Pancreas (tissue), 10 donors: Measurements from ENCODE around the gene C10orf71. TPM values are rescaled to one million over a fixed set of nuclear protein-coding genes. Genes with fewer than 3 reads are reported as not detected.
A peak's percentile ranks its signal among the peaks of the same experiment; 100 is the strongest.

ENCODE experiments used
- ATAC-seq, 4 donors: fragments of 200-7000 bp; cut with Tn5 transposase; one replicate each; pipeline versions ENCODE4 v1.8.0 to v1.9.1; 2020; ENCODE audit warnings: mild to moderate bottlenecking in 4 of 4, moderate library complexity in 4 of 4
- DNase-seq, 6 donors: peaks; one replicate each; pipeline ENCODE4 v3.0.0-alpha.2; 2020
- FAIRE-seq: peaks from 2 replicates; lab custom pipeline; 2012; peaks lifted over from hg19 to GRCh38; lab: Jason Lieb, UNC
- H3K27ac ChIP-seq, 4 donors: fragments of 200-600 bp; sonication (generic); 1 replicate in 3 of 4; 2 replicates in 1 of 4; pipeline versions ENCODE4 v1.5.0 to v1.8.0; 2020
- H3K27me3 ChIP-seq, 4 donors: fragments of 200-600 bp; one replicate each; pipeline ENCODE4 v1.8.0; 2021
- H3K36me3 ChIP-seq, 3 donors: fragments of 200-600 bp; sonication (generic) in 1 of 3; one replicate each; pipeline versions ENCODE4 v1.5.0 to v1.8.0; 2020 to 2021
- H3K4me1 ChIP-seq, 3 donors: fragments of 200-600 bp; one replicate each; pipeline ENCODE4 v1.8.0; 2021
- H3K4me3 ChIP-seq, 4 donors: fragments of 200-600 bp; sonication (generic) in 2 of 4; one replicate each; pipeline versions ENCODE4 v1.5.0 to v1.8.0; 2020 to 2021
- H3K9me3 ChIP-seq, 4 donors: fragments of 200-600 bp; one replicate each; pipeline ENCODE4 v1.8.0; 2021
- WGBS, 2 donors: extraction: QIAGEN DNeasy Blood & Tissue Kit; methylation state at CpG; one replicate each; pipeline ENCODE4 v1.1.7; 2013; 5-methylcytosine and 5-hydroxymethylcytosine counted together
- intact Hi-C, 3 donors: fragments of 100-400 bp; cut with DNase I; formaldehyde crosslinking; loops; one replicate each; pipeline versions ENCODE4 v1.11.1 to v1.14.2; 2022
- polyA plus RNA-seq, 2 donors: library from polyadenylated mRNA; stranded (reverse); fragments of 200-250 nt; gene quantifications; one replicate each; pipeline ENCODE4 v1.2.3, GENCODE V29; 2013
- total RNA-seq, 6 donors: library from RNA; stranded (reverse); fragmentation: NEBNext Ultra II Directional in 4 of 6; extraction: Animal tissue kit (Norgen Biotek cat#: 25700) in 4 of 6; gene quantifications; one replicate each; pipeline versions ENCODE4 v1.2.1 to v1.2.4, GENCODE V29; 2021 to 2023
- TF ChIP-seq, protein P1 (sequence below), 4 donors: fragments of 200-600 bp; sonication (generic) in 3 of 4; IDR thresholded peaks; one replicate each; pipeline versions ENCODE4 v1.5.0 to v1.8.0; 2021; ENCODE audit warnings: antibody characterized with exemption in 4 of 4
- donor health status: healthy with polysubstance abuse.
- donor health status: DM: no; HTN: no; CAD: no; lungs with moderate emphysema.
- donor health status: DM: no; HTN: no; CAD: no.
- donor health status: control.
- donor health status: control.
- donor health status: Bipolar disorder and iron deficiency.
- donor health status: DM: yes; HTN: yes; CAD: no.
- donor health status: DM: no; HTN: no; CAD: no.
- donor health status: DM: no; HTN: no; CAD: no.
- donor health status: DM: yes; HTN: yes; CAD: no.

Gene C10orf71
- total and polyA plus RNA-seq, 8 donors: 0.07 to 2.6 (median 0.50) TPM

GRCh38 chr10:49304137-49304536 lies 5.2 kb downstream of the C10orf71 start:
- intact Hi-C loops: no loop called here
- FAIRE-seq: no peak
- H3K27me3 ChIP-seq: no peaks in the 10 kb centered on the region
- 78 to 87% methylated on average over 5 of the region's 5 CpGs for WGBS, 2 donors
- TF ChIP-seq, protein P1, sequence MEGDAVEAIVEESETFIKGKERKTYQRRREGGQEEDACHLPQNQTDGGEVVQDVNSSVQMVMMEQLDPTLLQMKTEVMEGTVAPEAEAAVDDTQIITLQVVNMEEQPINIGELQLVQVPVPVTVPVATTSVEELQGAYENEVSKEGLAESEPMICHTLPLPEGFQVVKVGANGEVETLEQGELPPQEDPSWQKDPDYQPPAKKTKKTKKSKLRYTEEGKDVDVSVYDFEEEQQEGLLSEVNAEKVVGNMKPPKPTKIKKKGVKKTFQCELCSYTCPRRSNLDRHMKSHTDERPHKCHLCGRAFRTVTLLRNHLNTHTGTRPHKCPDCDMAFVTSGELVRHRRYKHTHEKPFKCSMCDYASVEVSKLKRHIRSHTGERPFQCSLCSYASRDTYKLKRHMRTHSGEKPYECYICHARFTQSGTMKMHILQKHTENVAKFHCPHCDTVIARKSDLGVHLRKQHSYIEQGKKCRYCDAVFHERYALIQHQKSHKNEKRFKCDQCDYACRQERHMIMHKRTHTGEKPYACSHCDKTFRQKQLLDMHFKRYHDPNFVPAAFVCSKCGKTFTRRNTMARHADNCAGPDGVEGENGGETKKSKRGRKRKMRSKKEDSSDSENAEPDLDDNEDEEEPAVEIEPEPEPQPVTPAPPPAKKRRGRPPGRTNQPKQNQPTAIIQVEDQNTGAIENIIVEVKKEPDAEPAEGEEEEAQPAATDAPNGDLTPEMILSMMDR (IDR thresholded peaks at IDR 0.05): no peak
- no peaks in the 10 kb centered on the region for H3K36me3 ChIP-seq
- no peak for ATAC-seq
- no peaks in the 10 kb centered on the region for H3K4me1 ChIP-seq
- H3K27ac ChIP-seq: no peak overlapping the region
- no peaks in the 10 kb centered on the region for H3K9me3 ChIP-seq
- DNase-seq: no peak
- H3K4me3 ChIP-seq: no peak overlapping the region

DNA sequence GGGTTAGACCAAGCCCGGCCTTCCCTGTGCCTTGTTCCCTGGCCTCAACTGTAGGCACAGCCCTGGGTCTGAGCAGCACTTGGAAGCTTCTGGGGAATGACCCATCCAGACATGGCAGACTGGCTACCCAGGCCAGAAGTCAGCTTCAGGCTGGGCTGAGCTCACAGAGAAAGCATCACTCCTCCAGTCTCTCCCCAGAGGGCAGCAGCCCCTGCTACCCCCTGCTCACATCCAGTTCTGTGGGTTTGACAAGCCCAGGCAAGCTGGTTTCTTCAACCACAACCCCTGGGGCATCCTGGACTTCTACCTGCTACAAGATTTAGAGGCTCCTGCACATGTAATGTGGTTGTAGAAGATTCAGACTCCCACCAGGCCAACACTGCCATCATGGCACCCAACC lies 9.0 kb downstream of the C10orf71 start:
- ATAC-seq: no peak
- WGBS, 2 donors: 88 to 95% methylated on average over 1 of the region's 1 CpG
- Histone ChIP-seq H3K27me3 (no peaks in the 10 kb centered on the region), H3K9me3 (no peaks in the 10 kb centered on the region), H3K4me3 (no peak overlapping the region), H3K36me3 (no peaks in the 10 kb centered on the region), H3K27ac (no peak overlapping the region), H3K4me1 (no peaks in the 10 kb centered on the region)
- no peak for DNase-seq
- TF ChIP-seq, protein P1 (IDR thresholded peaks at IDR 0.05): no peak
- intact Hi-C loops: no loop called here
- no peak for FAIRE-seq

DNA sequence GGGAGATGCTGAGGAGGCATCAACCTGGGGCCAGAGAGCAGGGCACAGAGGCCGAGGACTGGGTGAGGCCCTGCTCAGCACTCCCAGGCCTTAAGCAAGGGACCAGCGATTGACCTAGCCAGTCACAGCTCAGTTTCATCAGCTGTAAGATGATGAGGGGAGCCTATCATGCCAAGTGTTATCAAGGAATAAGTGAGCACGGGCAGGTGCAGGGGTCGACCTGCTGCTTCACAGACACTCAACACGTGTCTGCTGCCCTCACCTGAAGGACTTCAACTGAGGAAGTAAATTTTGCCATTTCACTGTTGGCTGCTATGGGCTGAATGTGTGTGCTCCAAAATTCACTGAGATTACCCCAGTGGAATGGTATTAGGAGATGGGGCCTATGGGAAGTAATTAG lies 9.9 kb downstream of the C10orf71 start:
- no peaks in the 10 kb centered on the region for H3K9me3 ChIP-seq
- WGBS, 2 donors: 86 to 90% methylated on average over 5 of the region's 5 CpGs
- H3K4me3 ChIP-seq: no peak overlapping the region
- H3K4me1 ChIP-seq: no peaks in the 10 kb centered on the region
- no peak for FAIRE-seq
- no peaks in the 10 kb centered on the region for H3K27me3 ChIP-seq
- no peak overlapping the region for H3K27ac ChIP-seq
- no peaks in the 10 kb centered on the region for H3K36me3 ChIP-seq
- intact Hi-C loops: no loop called here
- TF ChIP-seq, protein P1 (IDR thresholded peaks at IDR 0.05): no peak
- no peak for DNase-seq
- no peak for ATAC-seq

DNA sequence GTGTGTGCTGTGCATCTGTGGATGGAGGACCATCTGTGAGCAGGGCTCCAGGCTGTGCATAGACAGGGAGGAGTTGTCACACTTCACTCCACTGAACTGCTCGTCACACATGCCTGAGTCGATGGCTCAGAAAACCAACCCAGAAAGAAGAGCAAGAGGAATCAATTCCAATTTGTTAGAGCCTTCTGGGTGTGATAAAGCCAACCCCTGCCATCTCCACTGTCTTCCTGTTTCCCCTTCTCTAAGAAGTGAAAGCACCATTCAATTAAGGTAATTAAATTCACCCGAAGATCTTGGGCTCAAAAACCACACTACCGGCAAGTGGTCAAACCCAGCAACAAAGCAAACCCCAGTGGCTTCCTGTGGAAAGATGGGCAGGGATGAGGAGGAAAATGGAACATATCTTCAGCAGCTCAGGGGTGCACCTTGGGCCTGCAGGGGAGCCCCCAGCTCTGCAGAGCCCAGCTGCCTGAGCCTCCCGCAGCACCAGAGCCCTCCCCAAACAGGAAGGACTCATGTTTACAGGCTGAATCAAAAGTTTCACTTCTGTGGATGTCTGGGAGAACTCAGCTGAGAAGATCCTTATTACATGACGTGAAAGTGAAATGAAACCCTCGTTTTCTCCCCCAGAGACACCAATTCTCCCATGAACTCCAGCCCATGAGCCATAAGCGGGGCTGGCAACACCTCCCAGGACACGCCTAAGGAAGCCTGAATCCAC lies 10.9 kb downstream of the C10orf71 start:
- Histone ChIP-seq H3K4me3 (no peak overlapping the region), H3K36me3 (no peaks in the 10 kb centered on the region), H3K4me1 (no peaks in the 10 kb centered on the region), H3K27ac (no peak overlapping the region), H3K9me3 (no peaks in the 10 kb centered on the region), H3K27me3 (no peaks in the 10 kb centered on the region)
- FAIRE-seq (no peak), ATAC-seq (peak in 2 of 4 donors; percentile 41 to 75), DNase-seq (no peak)
- intact Hi-C loops: no loop called here
- WGBS, 2 donors: 79 to 81% methylated on average over 9 of the region's 9 CpGs
- TF ChIP-seq, protein P1 (IDR thresholded peaks at IDR 0.05): no peak

- no peaks in the 10 kb centered on the region for H3K27me3 ChIP-seq
- H3K4me1 ChIP-seq: no peaks in the 10 kb centered on the region
- FAIRE-seq (no peak), DNase-seq (no peak), ATAC-seq (peak in 1 of 4 donors; percentile 22)
- no peak overlapping the region for H3K4me3 ChIP-seq
- 85 to 89% methylated on average over 5 of the region's 5 CpGs for WGBS, 2 donors
- no peaks in the 10 kb centered on the region for H3K9me3 ChIP-seq
- H3K27ac ChIP-seq: no peak overlapping the region
- TF ChIP-seq, protein P1 (IDR thresholded peaks at IDR 0.05): no peak
- H3K36me3 ChIP-seq: no peaks in the 10 kb centered on the region
- intact Hi-C loops: no loop called here
Measured at GRCh38 chr10:49310460-49310859, 11.5 kb downstream of the C10orf71 start.
